Gastroesophageal sphincter (tissue), 4 donors: ENCODE data around the gene PCNX3. TPM values are rescaled to one million over a fixed set of nuclear protein-coding genes. Genes with fewer than 3 reads are reported as not detected.
A peak's percentile ranks its signal among the peaks of the same experiment; 100 is the strongest.
"Not testable (repeated sequence)": the region's sequence is repeated elsewhere in the genome, so short reads cannot be mapped to it uniquely, and the experiment has no call there.

Experiments used
- ATAC-seq: fragments of 150-250 bp; one replicate; pipeline ENCODE4 v1.9.1; 2016; ENCODE audit warnings: mild to moderate bottlenecking, moderate library complexity
- H3K27ac ChIP-seq, 4 donors: fragments of 200-600 bp; sonication (generic) in 3 of 4; 1 replicate in 3 of 4; 2 replicates in 1 of 4; pipeline ENCODE4 v1.5.1; 2016 to 2019
- H3K27me3 ChIP-seq: fragments of 200-600 bp; sonication (generic); one replicate; pipeline ENCODE4 v1.5.1; 2019
- H3K36me3 ChIP-seq, 2 donors: fragments of 200-600 bp; sonication (generic); one replicate each; pipeline ENCODE4 v1.5.1; 2019; ENCODE audit warnings: control low read depth in 1 of 2
- H3K4me1 ChIP-seq, 3 donors: fragments of 200-600 bp; sonication (generic); 1 replicate in 2 of 3; 2 replicates in 1 of 3; pipeline ENCODE4 v1.5.1; 2016 to 2019; ENCODE audit warnings: control low read depth in 2 of 3
- H3K4me3 ChIP-seq, 2 donors: fragments of 200-600 bp; sonication (generic); one replicate each; pipeline ENCODE4 v1.5.1; 2019; ENCODE audit warnings: mild to moderate bottlenecking in 1 of 2, moderate library complexity in 1 of 2
- H3K9me3 ChIP-seq, 3 donors: fragments of 200-600 bp; sonication (generic); one replicate each; pipeline ENCODE4 v1.5.1; 2017 to 2019; ENCODE audit warnings: control low read depth in 2 of 3
- EP300 ChIP-seq: sonication (generic); formaldehyde crosslinking; IDR thresholded peaks from one replicate; pipeline ENCODE4 v1.6.1; 2017; ENCODE audit warnings: antibody characterized with exemption, mild to moderate bottlenecking
- POLR2A ChIP-seq, 2 donors: fragments of 450-650 bp; IDR thresholded peaks; one replicate each; pipeline ENCODE4 v1.6.1; 2017; ENCODE audit warnings: antibody characterized with exemption in 2 of 2, mild to moderate bottlenecking in 2 of 2, moderate library complexity in 1 of 2
- POLR2AphosphoS5 ChIP-seq: sonication (generic); formaldehyde crosslinking; IDR thresholded peaks from one replicate; pipeline ENCODE4 v1.6.1; 2017; ENCODE audit warnings: antibody characterized with exemption
- WGBS, 2 donors: methylation state at CpG; one replicate each; pipeline ENCODE4 v1.1.5; 2018; ENCODE audit warnings: low coverage in 1 of 2; 5-methylcytosine and 5-hydroxymethylcytosine counted together
- total RNA-seq, 4 donors: library from RNA; depleted of rRNA; stranded (reverse); fragments of >200 nt; gene quantifications; one replicate each; pipeline ENCODE4 v1.1.0, GENCODE V29; 2016
- TF ChIP-seq, protein P1 (sequence below), 4 experiments: fragments of 200-600 bp in 2 of 4; fragments of 450-650 bp in 2 of 4; sonication (generic) in 1 of 4; IDR thresholded peaks; one replicate each; pipeline ENCODE4 v1.5.1; 2017 to 2019; ENCODE audit warnings: antibody characterized with exemption in 4 of 4, mild to moderate bottlenecking in 2 of 4, moderate library complexity in 2 of 4

PCNX3 gene
- total RNA-seq, 4 donors from 2014 or later = 15.9 to 40.1 (median 19.3) TPM

DNA sequence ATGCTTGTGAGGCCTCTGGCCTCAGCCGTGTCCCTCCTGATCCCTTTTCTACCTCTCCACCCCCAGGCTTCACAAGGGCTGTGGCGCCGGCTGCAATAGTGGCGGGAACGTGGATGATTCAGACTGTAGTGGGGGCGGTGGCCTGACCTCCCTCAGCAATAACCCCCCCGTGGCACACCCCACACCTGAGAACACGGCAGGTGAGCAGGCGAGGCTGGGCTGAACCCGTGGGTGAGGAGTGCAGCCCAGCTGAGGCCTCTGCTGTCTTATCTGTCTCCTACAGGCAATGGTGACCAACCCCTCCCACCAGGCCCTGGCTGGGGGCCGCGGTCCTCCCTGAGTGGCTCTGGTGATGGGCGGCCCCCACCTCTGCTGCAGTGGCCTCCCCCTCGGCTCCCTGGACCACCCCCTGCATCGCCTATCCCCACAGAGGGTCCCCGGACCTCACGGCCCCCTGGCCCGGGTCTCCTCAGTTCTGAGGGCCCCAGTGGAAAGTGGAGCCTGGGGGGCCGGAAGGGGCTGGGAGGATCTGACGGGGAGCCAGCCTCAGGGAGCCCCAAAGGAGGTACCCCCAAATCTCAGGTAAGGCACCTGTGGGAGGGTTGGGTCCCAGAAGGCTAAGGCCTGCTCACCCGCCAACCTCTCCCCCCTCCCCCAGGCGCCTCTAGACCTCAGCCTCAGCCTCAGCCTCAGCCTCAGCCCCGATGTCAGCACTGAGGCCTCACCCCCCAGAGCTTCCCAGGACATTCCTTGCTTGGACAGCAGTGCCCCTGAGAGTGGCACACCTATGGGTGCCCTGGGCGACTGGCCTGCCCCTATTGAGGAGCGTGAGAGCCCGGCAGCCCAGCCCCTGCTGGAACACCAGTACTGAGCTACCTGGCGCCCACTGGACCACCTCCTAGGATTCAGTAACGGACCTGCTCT is 20.8 kb downstream of the PCNX3 start:
- Histone ChIP-seq H3K27me3 (no peaks in the 10 kb centered on the region), H3K4me1 (peaks cover 0 to 46% (median 28%) of the 10 kb centered on the region in 3 donors), H3K4me3 (no peak overlapping the region), H3K9me3 (no peaks in the 10 kb centered on the region), H3K36me3 (peaks cover 0 to 67% of the 10 kb centered on the region in 2 donors), H3K27ac (peak overlapping the region in 3 of 4 donors; percentile 4 to 91 (median 89))
- no peak for ATAC-seq
- TF ChIP-seq POLR2AphosphoS5 (no peak), POLR2A (IDR thresholded peaks at IDR 0.05) (no peak), EP300 (no peak)
- TF ChIP-seq, protein P1, sequence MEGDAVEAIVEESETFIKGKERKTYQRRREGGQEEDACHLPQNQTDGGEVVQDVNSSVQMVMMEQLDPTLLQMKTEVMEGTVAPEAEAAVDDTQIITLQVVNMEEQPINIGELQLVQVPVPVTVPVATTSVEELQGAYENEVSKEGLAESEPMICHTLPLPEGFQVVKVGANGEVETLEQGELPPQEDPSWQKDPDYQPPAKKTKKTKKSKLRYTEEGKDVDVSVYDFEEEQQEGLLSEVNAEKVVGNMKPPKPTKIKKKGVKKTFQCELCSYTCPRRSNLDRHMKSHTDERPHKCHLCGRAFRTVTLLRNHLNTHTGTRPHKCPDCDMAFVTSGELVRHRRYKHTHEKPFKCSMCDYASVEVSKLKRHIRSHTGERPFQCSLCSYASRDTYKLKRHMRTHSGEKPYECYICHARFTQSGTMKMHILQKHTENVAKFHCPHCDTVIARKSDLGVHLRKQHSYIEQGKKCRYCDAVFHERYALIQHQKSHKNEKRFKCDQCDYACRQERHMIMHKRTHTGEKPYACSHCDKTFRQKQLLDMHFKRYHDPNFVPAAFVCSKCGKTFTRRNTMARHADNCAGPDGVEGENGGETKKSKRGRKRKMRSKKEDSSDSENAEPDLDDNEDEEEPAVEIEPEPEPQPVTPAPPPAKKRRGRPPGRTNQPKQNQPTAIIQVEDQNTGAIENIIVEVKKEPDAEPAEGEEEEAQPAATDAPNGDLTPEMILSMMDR (IDR thresholded peaks at IDR 0.05) = no peak
- WGBS, 2 donors = no CpG with 5 or more reads among the region's 28 CpGs

DNA sequence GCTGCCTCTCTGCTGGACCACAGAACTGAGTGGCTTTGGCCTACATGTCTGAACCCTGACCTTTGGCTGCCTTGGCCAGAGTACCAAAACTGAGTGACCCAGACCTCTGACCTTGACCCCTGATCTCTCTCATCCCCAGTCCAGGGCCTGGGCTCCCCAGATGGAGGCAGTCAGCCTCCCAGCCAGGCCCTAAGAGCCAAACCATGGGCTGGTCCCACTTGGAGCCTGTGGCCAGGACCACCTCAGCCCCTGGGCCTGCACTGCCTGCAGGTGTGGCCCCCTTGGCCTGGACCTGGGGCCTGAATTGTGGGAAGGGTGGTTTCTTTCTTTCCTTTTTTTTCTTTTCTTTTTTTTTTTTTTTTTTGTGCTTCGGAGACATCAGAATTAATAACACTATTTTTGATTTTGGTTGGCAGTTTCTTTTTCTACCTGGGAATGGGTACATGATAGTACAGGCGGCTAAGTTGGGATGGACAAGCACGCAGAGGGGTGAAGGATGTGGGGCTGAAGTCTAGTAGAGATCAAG is 21.5 kb downstream of the PCNX3 start:
- Histone ChIP-seq H3K9me3 (no peaks in the 10 kb centered on the region), H3K36me3 (peaks cover 0 to 65% of the 10 kb centered on the region in 2 donors), H3K27me3 (no peaks in the 10 kb centered on the region), H3K27ac (peak overlapping the region in 3 of 4 donors; percentile 89 to 93 (median 91)), H3K4me3 (no peak overlapping the region), H3K4me1 (peaks cover 0 to 54% (median 28%) of the 10 kb centered on the region in 3 donors)
- 80 to 86% methylated on average over 2 of the region's 3 CpGs for WGBS, 2 donors
- TF ChIP-seq POLR2AphosphoS5 (no peak), POLR2A (IDR thresholded peaks at IDR 0.05) (no peak), EP300 (no peak)
- TF ChIP-seq, protein P1 (IDR thresholded peaks at IDR 0.05) = no peak
- no peak for ATAC-seq

DNA sequence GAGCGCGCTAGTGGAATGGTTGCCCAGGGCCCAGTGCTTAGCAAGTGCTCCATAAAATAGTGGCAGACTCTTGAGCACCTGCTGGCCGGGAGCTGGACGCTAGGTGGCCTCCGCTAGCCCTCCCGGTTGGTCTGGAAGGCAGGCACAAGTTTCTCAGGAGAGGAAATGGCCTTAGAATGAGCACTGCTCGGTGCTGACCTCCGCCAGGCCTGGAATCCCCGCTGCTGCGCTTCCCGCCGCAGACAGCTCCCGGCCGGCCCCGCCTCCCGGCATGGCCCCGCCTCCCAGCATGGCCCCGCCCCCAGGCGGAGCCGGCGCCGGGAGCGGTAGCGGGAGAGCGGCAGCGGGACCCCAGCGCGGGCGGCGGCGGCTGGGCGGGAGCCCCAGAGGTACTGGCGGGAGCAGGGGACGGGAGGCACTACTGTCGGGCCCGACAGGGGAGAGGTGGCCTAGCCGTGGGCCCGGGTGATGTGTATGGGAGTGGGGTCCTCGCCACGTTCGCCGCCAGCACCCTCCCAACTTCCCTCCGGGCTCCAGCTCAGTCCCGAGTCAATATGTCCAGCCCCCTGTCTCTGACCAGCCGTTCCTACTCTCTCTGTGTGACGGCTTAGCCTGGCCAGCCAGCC is 22.3 kb downstream of the PCNX3 start, which contains the start of gene SIPA1:
SIPA1 (plus strand) TSS at position 308 of the 626 bp plus-strand sequence. CDS start 2,821 bp downstream, outside the sequence.
- ATAC-seq = peak; percentile 90
- Histone ChIP-seq H3K4me3 (peak within 1 kb of the TSS; percentile 37 to 86), H3K9me3 (no peaks in the 10 kb centered on the region), H3K4me1 (peaks cover 0 to 58% (median 28%) of the 10 kb centered on the region in 3 donors), H3K27me3 (no peaks in the 10 kb centered on the region), H3K36me3 (peaks cover 0 to 65% of the 10 kb centered on the region in 2 donors), H3K27ac (peak within 1 kb of the TSS; percentile 15 to 93 (median 90))
- TF ChIP-seq POLR2A (IDR thresholded peaks at IDR 0.05) = peak; percentile 52 to 64
- TF ChIP-seq, protein P1 (IDR thresholded peaks at IDR 0.05) = peak in 3 of 4 experiments; percentile 41 to 49 (median 45)
- TF ChIP-seq EP300 = no peak
- TF ChIP-seq POLR2AphosphoS5 = peak; percentile 35
- 29% methylated on average over 6 of the region's 46 CpGs; no CpG with 5 or more reads in 1 of the 2 donors for WGBS, 2 donors

DNA sequence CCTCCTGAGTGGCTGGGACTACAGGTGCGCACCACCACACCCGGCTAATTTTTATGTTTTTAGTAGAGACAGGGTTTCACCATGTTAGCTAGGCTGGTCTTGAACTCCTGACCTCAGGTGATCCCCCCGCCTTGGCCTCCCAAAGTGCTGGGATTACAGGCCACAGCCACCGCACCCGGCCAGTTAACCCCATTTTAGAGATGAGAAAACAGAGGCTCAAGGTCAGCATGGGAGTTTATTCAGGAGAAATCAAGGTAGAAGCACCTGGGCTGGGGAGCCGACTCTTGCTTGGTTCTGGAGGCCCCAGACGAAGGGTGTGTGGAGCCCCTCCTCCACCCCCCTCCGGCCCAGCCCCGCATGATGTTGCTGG is 23.6 kb downstream of the PCNX3 start:
- Histone ChIP-seq H3K27ac (peak overlapping the region in 3 of 4 donors; percentile 89 to 93 (median 91)), H3K4me1 (peaks cover 0 to 58% (median 28%) of the 10 kb centered on the region in 3 donors), H3K36me3 (peaks cover 0 to 63% of the 10 kb centered on the region in 2 donors), H3K4me3 (peak overlapping the region in 1 of 2 donors; percentile 86)
- H3K27me3 ChIP-seq, ATAC-seq, H3K9me3 ChIP-seq: not testable (repeated sequence)
- 74% methylated on average over 5 of the region's 9 CpGs; no CpG with 5 or more reads in 1 of the 2 donors for WGBS, 2 donors
